Measurements from ENCODE around the gene GPR84.

GPR84 gene

DNA sequence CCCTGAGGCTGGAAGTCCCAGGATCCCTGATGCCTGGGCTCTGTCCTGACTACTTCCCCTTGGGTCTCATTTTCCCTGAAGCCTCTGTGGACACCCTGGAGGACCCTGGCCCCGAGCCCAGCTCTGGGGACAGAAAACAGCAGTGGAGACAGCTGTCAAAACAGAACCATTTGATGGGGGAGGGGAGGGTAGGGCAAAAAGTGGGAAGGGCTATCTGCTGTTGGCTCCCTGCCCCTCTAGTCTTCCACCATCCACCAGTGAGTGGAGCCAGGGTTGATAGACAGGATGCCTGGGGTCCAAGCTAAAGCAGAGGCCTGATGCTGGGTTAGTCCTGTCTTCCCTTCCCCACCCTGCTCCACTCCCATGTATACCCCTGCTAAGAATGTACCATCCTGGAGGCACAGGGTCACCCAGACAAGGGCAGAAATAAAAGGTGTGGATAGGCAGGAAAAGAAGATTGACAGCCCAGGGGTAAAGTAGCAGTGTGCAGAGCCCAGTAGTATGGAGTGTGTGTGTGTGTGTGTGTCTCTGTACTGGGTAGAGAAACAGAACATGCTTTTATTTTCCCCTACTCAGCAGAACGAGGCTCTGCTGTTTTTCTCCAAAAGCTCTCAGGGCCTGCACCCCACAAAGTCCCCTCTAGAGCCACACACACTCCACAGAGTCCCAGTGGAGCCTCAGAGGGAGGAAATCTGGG, 10.4 kb upstream of the GPR84 start:
- Histone ChIP-seq H3K4me1 (ENCODE audit: control insufficient read depth, insufficient read depth, low read length) (peaks cover 40% of the 10 kb centered on the region), H3K27ac (ENCODE audit: insufficient read depth, low read depth, low read length, poor library complexity, severe bottlenecking) (no peak overlapping the region), H3K36me3 (ENCODE audit: control insufficient read depth, insufficient read depth, low read length) (peaks cover 16% of the 10 kb centered on the region), H3K27me3 (ENCODE audit: control insufficient read depth, insufficient read depth, low read length, poor library complexity, severe bottlenecking) (peaks cover 4% of the 10 kb centered on the region), H3K4me3 (ENCODE audit: insufficient read depth, low read depth, low read length) (no peak overlapping the region), H3K9me3 (ENCODE audit: control insufficient read depth, low read length) (no peaks in the 10 kb centered on the region)
- WGBS, 2 experiments = 83 to 92% methylated on average over 2 of the region's 2 CpGs

DNA sequence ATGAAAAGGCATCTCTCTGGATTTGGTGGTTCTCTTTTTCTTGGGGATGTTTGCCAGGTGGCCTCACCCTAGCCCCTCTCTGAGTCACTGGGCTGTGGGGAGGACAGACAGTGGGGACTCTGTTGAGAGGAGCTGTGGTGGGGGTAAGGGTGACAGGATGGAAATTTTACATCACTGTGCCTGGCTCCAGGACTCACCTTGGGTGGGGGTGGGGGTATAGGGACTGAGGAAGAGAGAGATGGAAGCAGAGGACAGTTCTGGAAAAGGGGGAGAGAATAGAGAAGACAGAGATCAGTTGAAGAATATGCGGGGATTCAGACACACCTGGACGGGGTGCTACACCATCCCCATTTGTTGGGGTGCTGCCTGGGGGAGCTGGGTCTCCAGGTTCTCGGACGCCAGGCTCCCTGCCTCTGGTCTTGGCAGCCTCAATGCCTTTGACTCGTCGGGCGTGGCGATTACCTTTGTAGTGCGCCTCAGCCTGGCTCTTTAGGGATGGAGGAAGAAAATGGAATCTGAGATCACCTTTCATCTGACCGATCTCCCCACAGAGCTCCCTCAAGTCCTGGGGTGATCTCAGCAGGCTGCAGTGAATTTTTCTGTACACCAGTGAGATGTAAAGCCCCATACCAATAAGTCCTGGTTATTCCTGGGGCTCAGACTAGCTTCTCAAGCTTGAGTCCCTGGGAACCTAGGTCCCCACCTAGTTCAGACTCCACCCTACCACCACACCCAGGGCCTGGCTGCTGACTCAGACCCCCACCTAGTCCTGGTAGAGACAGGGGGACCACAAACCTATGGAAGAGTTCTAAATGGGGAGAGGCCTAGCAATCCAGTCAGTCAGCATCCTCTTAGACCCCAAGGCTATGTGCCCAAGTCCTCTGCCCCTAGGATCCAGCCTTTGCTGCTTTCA, 9.6 kb upstream of the GPR84 start:
- H3K27ac ChIP-seq (ENCODE audit: insufficient read depth, low read depth, low read length, poor library complexity, severe bottlenecking) = no peak overlapping the region
- H3K4me1 ChIP-seq (ENCODE audit: control insufficient read depth, insufficient read depth, low read length) = peaks cover 48% of the 10 kb centered on the region
- H3K9me3 ChIP-seq (ENCODE audit: control insufficient read depth, low read length) = no peaks in the 10 kb centered on the region
- peaks cover 16% of the 10 kb centered on the region for H3K36me3 ChIP-seq (ENCODE audit: control insufficient read depth, insufficient read depth, low read length)
- H3K4me3 ChIP-seq (ENCODE audit: insufficient read depth, low read depth, low read length) = no peak overlapping the region
- 93 to 94% methylated on average over 10 of the region's 10 CpGs for WGBS, 2 experiments
- peaks cover 12% of the 10 kb centered on the region for H3K27me3 ChIP-seq (ENCODE audit: control insufficient read depth, insufficient read depth, low read length, poor library complexity, severe bottlenecking)

DNA sequence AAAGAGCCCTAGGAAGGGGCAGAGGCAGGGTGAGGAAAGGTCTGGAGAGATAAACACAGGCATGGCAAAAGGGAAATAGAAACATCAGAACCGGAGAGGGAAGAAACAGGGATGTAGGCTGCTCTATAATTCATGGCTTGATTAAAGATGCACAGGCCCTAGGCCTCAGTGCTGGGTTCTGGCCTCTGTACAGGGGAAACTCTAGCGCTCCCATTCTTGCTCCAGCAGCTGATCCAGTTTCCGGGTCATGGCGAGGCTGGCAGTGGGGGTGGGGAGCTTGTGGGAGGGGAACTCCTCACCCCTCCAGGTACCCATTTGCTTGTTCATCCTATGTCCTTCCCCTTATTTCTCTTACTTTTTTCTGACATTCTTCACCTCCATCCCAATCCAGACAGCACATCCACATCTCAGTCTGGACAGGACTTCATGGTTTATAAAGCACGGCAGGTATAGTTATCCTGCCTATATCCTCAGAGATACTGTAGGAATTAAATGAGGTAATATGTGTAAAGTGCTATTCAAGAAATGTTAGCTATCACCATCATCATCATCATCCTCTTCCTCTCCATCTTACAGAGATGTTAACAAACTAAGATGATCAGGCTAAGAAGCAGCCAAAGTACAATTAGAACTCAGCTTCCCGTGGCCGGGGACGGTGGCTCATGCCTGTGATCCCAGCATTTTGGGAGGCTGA, 8.0 kb upstream of the GPR84 start:
- Histone ChIP-seq H3K27ac (ENCODE audit: insufficient read depth, low read depth, low read length, poor library complexity, severe bottlenecking) (no peak overlapping the region), H3K4me1 (ENCODE audit: control insufficient read depth, insufficient read depth, low read length) (peaks cover 35% of the 10 kb centered on the region), H3K4me3 (ENCODE audit: insufficient read depth, low read depth, low read length) (no peak overlapping the region), H3K27me3 (ENCODE audit: control insufficient read depth, insufficient read depth, low read length, poor library complexity, severe bottlenecking) (peaks cover 12% of the 10 kb centered on the region), H3K36me3 (ENCODE audit: control insufficient read depth, insufficient read depth, low read length) (peaks cover 16% of the 10 kb centered on the region), H3K9me3 (ENCODE audit: control insufficient read depth, low read length) (no peaks in the 10 kb centered on the region)
- 90 to 92% methylated on average over 7 of the region's 8 CpGs for WGBS, 2 experiments

DNA sequence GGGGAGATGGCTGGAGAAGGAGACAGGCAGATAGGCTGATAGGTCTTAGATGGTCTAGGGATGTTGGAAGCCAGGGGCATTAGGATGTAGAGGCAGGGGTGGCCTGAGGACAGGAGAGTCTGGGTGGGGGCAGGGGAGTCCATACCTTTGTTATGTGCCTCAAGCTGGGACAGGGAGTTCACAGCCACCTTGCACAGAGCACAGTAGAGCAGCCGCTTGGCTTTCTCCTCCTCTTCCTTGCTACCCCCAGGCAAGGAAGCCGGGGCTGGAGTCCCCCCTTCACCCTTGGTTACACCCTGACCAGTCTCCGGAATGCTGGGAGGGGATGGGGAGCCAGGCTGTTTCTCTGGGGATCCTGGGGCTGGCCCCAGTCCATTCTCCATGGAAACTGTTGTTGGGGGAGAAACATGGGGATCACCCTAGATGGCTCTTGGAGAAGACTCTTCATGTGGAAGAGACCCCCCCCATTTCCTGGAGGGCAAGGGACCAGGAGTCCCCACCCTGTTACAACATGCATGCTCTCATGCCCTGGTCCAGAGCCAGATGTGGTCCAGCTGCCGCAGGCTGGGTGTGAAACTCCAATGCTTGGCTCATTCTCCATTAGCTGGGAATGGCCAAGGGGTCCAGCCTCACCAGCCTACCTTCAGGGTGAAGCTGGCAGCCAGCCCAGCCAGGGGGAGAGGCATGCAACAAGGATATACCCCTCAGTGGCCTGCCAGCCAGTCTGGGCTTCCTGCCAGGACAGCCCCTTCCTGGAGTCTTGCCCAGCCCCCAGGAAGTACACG, 7.2 kb upstream of the GPR84 start:
- 83 to 86% methylated on average over 5 of the region's 5 CpGs for WGBS, 2 experiments
- peaks cover 16% of the 10 kb centered on the region for H3K36me3 ChIP-seq (ENCODE audit: control insufficient read depth, insufficient read depth, low read length)
- no peak overlapping the region for H3K4me3 ChIP-seq (ENCODE audit: insufficient read depth, low read depth, low read length)
- H3K27me3 ChIP-seq (ENCODE audit: control insufficient read depth, insufficient read depth, low read length, poor library complexity, severe bottlenecking) = peaks cover 12% of the 10 kb centered on the region
- no peak overlapping the region for H3K27ac ChIP-seq (ENCODE audit: insufficient read depth, low read depth, low read length, poor library complexity, severe bottlenecking)
- H3K9me3 ChIP-seq (ENCODE audit: control insufficient read depth, low read length) = no peaks in the 10 kb centered on the region
- peaks cover 35% of the 10 kb centered on the region for H3K4me1 ChIP-seq (ENCODE audit: control insufficient read depth, insufficient read depth, low read length)

DNA sequence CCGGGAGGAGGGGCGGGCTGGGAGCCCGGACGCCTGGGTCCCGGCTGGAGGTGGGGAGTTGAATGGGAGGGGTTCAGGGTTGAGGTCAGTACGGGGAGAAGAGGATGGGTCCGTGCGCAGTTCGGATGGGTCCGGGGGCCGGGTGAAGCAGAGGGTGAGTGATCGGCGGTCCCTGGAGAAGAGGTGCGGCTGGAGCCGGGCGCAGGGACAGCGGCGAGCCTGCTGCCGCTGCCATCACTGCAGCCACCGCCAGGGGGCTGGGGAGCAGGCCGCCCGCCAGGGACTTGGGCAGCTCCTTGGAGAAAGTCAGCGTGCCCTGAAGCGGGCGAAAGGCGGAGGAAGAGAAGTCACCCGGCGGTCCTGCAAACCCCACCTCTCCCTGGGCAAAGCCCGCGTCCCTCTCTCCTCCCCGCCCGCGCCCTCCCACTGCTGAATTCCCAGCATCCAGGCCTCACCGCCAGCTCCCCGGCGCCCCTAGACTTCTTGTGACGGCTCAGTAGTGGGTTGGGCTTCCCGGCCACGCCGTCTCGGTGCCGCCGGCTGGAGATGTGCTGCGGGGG, 6.0 kb upstream of the GPR84 start:
- H3K4me1 ChIP-seq (ENCODE audit: control insufficient read depth, insufficient read depth, low read length) = peaks cover 23% of the 10 kb centered on the region
- 10% methylated on average over 44 of the region's 44 CpGs for WGBS, 2 experiments
- H3K9me3 ChIP-seq (ENCODE audit: control insufficient read depth, low read length) = no peaks in the 10 kb centered on the region
- peaks cover 12% of the 10 kb centered on the region for H3K27me3 ChIP-seq (ENCODE audit: control insufficient read depth, insufficient read depth, low read length, poor library complexity, severe bottlenecking)
- H3K27ac ChIP-seq (ENCODE audit: insufficient read depth, low read depth, low read length, poor library complexity, severe bottlenecking) = no peak overlapping the region
- no peak overlapping the region for H3K4me3 ChIP-seq (ENCODE audit: insufficient read depth, low read depth, low read length)
- peaks cover 16% of the 10 kb centered on the region for H3K36me3 ChIP-seq (ENCODE audit: control insufficient read depth, insufficient read depth, low read length)

DNA sequence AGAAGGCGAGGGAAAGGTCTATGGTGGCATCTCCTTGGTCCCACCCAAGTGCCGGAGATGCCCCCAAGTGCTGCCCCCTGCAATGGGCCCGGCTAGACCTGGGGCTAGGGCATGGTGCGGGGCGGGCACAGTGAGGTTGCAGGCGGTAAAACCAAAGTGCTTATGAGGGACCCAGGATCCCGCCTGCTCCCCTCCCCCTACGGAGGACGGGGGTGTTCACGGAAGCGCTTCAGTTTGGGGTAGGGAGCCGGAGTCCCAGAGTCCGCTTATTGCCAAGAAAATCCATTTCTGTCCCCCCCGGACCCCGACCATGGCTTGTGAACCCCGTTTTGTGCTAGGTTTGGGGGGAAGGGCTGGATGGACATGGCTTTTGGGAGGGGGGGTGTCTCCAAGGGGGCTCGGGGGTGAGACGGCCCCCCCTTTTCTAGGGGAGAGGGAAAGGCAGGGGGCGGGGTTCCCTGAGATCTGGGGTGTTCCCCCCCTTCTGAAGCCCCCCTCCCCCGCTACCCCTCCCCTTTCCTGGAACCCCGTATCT, 5.4 kb upstream of the GPR84 start:
- H3K9me3 ChIP-seq (ENCODE audit: control insufficient read depth, low read length) = no peaks in the 10 kb centered on the region
- H3K4me1 ChIP-seq (ENCODE audit: control insufficient read depth, insufficient read depth, low read length) = peaks cover 22% of the 10 kb centered on the region
- no peak overlapping the region for H3K4me3 ChIP-seq (ENCODE audit: insufficient read depth, low read depth, low read length)
- H3K36me3 ChIP-seq (ENCODE audit: control insufficient read depth, insufficient read depth, low read length) = peaks cover 16% of the 10 kb centered on the region
- no peak overlapping the region for H3K27ac ChIP-seq (ENCODE audit: insufficient read depth, low read depth, low read length, poor library complexity, severe bottlenecking)
- WGBS, 2 experiments = 47 to 57% methylated on average over 16 to 18 of the region's 21 CpGs
- peaks cover 12% of the 10 kb centered on the region for H3K27me3 ChIP-seq (ENCODE audit: control insufficient read depth, insufficient read depth, low read length, poor library complexity, severe bottlenecking)

DNA sequence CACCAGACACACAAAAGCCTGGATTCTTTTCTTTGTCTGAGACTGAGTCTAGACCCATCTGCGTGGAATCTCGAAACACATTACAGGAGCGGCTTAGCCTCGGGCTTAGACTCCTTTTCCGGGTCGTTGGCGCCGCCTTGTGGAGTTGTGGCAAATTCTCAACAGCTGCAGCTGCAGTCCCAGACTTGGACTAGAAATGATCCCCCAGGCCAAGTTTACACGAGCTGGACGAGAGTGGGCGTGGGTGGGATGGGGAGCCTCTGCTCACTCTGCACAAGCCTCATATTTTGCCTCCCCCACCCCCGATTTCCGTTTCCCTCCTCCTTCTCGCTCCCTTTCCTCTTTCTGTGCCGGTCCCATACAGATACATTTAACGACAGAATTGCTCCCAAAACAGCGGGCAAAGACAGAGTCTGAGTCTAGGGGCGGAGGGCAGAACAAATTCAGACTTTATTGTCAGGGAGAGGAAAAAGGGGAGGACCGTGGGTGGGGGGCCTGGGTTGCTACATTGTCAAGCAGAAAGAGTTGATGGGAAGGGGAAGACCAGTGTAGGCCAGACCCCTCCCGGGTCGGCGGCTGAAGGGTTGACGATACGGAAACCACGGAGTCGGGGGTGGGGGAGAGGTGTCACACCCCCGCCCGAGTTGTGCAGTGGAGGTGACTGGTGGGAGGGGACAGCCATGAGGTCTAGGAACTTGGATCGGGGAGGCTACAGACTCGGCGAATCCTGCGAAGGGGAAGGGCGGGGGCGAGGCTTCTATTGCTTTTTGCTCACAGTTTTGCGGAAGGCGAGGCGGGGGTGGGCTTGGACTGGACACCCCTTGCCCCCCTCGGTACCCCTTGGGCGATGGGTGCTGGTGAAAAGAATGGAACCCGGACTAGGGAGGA, 4.7 kb upstream of the GPR84 start:
- Histone ChIP-seq H3K4me3 (ENCODE audit: insufficient read depth, low read depth, low read length) (no peak overlapping the region), H3K36me3 (ENCODE audit: control insufficient read depth, insufficient read depth, low read length) (peaks cover 12% of the 10 kb centered on the region), H3K9me3 (ENCODE audit: control insufficient read depth, low read length) (no peaks in the 10 kb centered on the region), H3K4me1 (ENCODE audit: control insufficient read depth, insufficient read depth, low read length) (peaks cover 22% of the 10 kb centered on the region), H3K27me3 (ENCODE audit: control insufficient read depth, insufficient read depth, low read length, poor library complexity, severe bottlenecking) (peaks cover 12% of the 10 kb centered on the region), H3K27ac (ENCODE audit: insufficient read depth, low read depth, low read length, poor library complexity, severe bottlenecking) (no peak overlapping the region)
- WGBS, 2 experiments = 30% methylated on average over 40 of the region's 40 CpGs

DNA sequence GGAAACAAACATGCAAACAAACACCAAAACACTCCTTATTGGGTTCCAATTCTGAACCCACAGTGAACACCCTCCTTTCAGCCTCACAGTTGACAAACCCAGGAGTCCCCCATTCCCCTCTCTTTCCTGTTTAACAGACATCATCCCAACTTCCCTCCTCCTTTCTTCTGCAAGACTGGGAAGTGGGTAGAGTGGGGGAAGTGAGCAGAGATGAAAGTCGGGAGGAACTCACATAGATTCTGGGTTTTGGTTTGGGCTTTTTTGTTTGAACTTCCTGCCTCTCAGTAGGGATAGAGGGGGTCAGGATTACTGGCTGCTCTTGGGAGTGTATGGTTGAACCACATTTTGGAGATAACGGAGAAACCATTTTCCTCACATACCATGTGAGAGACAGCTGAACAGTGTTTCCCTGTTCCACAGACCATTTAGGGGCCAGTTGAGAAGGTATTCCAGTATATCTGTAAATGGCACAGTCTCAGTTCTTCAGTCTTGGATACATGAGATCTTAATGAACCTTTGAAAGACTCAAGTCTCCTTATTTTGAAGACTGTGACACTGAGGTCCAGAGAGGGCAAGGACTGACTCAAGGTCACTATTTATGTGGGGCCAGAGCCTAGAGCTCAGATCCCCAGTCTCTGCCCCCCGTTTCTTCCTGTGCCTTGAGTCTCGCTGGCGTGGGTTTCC, 3.9 kb upstream of the GPR84 start:
- Histone ChIP-seq H3K27me3 (ENCODE audit: control insufficient read depth, insufficient read depth, low read length, poor library complexity, severe bottlenecking) (peaks cover 12% of the 10 kb centered on the region), H3K9me3 (ENCODE audit: control insufficient read depth, low read length) (no peaks in the 10 kb centered on the region), H3K27ac (ENCODE audit: insufficient read depth, low read depth, low read length, poor library complexity, severe bottlenecking) (no peak overlapping the region), H3K36me3 (ENCODE audit: control insufficient read depth, insufficient read depth, low read length) (peaks cover 8% of the 10 kb centered on the region), H3K4me3 (ENCODE audit: insufficient read depth, low read depth, low read length) (no peak overlapping the region), H3K4me1 (ENCODE audit: control insufficient read depth, insufficient read depth, low read length) (peaks cover 22% of the 10 kb centered on the region)
- WGBS, 2 experiments = 20 to 36% methylated on average over 4 to 5 of the region's 5 CpGs
